ENCODE data around the gene TTC7B. TPM values are rescaled to one million over a fixed set of nuclear protein-coding genes. Genes with fewer than 3 reads are reported as not detected.
A peak's percentile ranks its signal among the peaks of the same experiment; 100 is the strongest.
"Not testable (repeated sequence)": the region's sequence is repeated elsewhere in the genome, so short reads cannot be mapped to it uniquely, and the experiment has no call there.

Gene TTC7B
- total and polyA plus RNA-seq, 2 of the 13 experiments (the other 11 are each of a cell fraction or from before 2014, with no cell fraction given): 1.3 to 3.2 TPM

GRCh38 chr14:90840667-90841066, 24.4 kb upstream of the TTC7B start:
- H3K36me3 ChIP-seq (replicated peaks in 1 of 2; ENCODE audit: control insufficient read depth in 1 of 2, insufficient read depth in 2 of 2, low read length in 2 of 2); H3K4me3 ChIP-seq (replicated peaks in 1 of 3; ENCODE audit: insufficient read depth in 1 of 3, low read depth in 2 of 3, low read length in 3 of 3); H3K27ac ChIP-seq (ENCODE audit: extremely low read length, insufficient read depth, low read length); H3K4me1 ChIP-seq (ENCODE audit: insufficient read depth, low read length); H3K9ac ChIP-seq (ENCODE audit: insufficient read depth, low read depth, low read length); POLR2A ChIA-PET; in situ Hi-C loops (cut with HindIII; ENCODE audit: extremely low pct_ligation_motif_present, low pct_unique_long_range_greater_than_20kb); intact Hi-C loops (cut with micrococcal nuclease; ENCODE audit: unreplicated experiment); CTCF ChIA-PET (ENCODE audit: low intra/inter-chr PET ratio, low total read pairs); ATAC-seq; BruUV-seq (replicated peaks); DNase-seq (ENCODE audit: low spot score); FAIRE-seq; H3K27me3 ChIP-seq (ENCODE audit: control insufficient read depth in 1 of 2, insufficient read depth in 2 of 2, low read length in 2 of 2); H3K79me2 ChIP-seq (ENCODE audit: insufficient read depth, low read length); H2AFZ ChIP-seq (ENCODE audit: low read length); H4K20me1 ChIP-seq (ENCODE audit: insufficient read depth, low read length); H3K4me2 ChIP-seq (ENCODE audit: low read depth, low read length); H3K9me3 ChIP-seq (ENCODE audit: low read length): not testable (repeated sequence)
- 30% methylated on average over 4 of the region's 4 CpGs for WGBS (ENCODE audit: low lambda C conversion rate)
- TF ChIP-seq HNF4A (CRISPR knock-in tag; IDR thresholded peaks at IDR 0.05): peak; percentile 38; the same call in 1 of the 2 replicates

- Histone ChIP-seq H3K27ac (ENCODE audit: extremely low read length, insufficient read depth, low read length) (no peak overlapping the region), H3K27me3 (ENCODE audit: control insufficient read depth in 1 of 2, insufficient read depth in 2 of 2, low read length in 2 of 2) (no peaks in the 10 kb centered on the region), H3K9ac (ENCODE audit: insufficient read depth, low read depth, low read length) (no peak overlapping the region), H3K4me2 (ENCODE audit: low read depth, low read length) (no peak overlapping the region), H3K36me3 (replicated peaks in 1 of 2; ENCODE audit: control insufficient read depth in 1 of 2, insufficient read depth in 2 of 2, low read length in 2 of 2) (no peaks in the 10 kb centered on the region), H3K4me1 (ENCODE audit: insufficient read depth, low read length) (peaks cover 8% of the 10 kb centered on the region; the same call in 1 of the 2 replicates), H3K79me2 (ENCODE audit: insufficient read depth, low read length) (no peaks in the 10 kb centered on the region), H2AFZ (ENCODE audit: low read length) (no peak overlapping the region), H3K4me3 (replicated peaks in 1 of 3; ENCODE audit: insufficient read depth in 1 of 3, low read depth in 2 of 3, low read length in 3 of 3) (no peak overlapping the region), H3K9me3 (ENCODE audit: low read length) (no peaks in the 10 kb centered on the region), H4K20me1 (ENCODE audit: insufficient read depth, low read length) (no peaks in the 10 kb centered on the region)
- DNase-seq (ENCODE audit: low spot score) (no peak), FAIRE-seq (no peak), ATAC-seq (no peak)
- intact Hi-C loops (cut with micrococcal nuclease; ENCODE audit: unreplicated experiment) (no loop called here), in situ Hi-C loops (cut with HindIII; ENCODE audit: extremely low pct_ligation_motif_present, low pct_unique_long_range_greater_than_20kb) (no loop called here)
- TF ChIP-seq DMAP1 (CRISPR knock-in tag; IDR thresholded peaks at IDR 0.05) (no peak), SIX4 (CRISPR knock-in tag; IDR thresholded peaks at IDR 0.05) (no peak), ZNF839 (CRISPR knock-in tag; IDR thresholded peaks at IDR 0.05; ENCODE audit: borderline replicate concordance) (no peak), IRF9 (CRISPR knock-in tag; IDR thresholded peaks at IDR 0.05; ENCODE audit: borderline replicate concordance) (no peak), MYPOP (CRISPR knock-in tag; IDR thresholded peaks at IDR 0.05) (no peak), CERS6 (CRISPR knock-in tag; IDR thresholded peaks at IDR 0.05) (no peak), MEF2D (CRISPR knock-in tag; IDR thresholded peaks at IDR 0.05) (no peak)
- 30% methylated on average over 3 of the region's 3 CpGs for WGBS (ENCODE audit: low lambda C conversion rate)
- ChIA-PET CTCF (ENCODE audit: low intra/inter-chr PET ratio, low total read pairs) (no interaction called here), POLR2A (no interaction called here)
- BruUV-seq (replicated peaks): no TSS peak
Observed at GRCh38 chr14:90839889-90840266, 23.6 kb upstream of the TTC7B start.
